ENCODE data around the gene CLEC16A. TPM values are rescaled to one million over a fixed set of nuclear protein-coding genes. Genes with fewer than 3 reads are reported as not detected.

CLEC16A gene
- total and polyA plus RNA-seq, 9 of the 15 experiments (the other 6 are each of a cell fraction or from before 2014, with no cell fraction given), result 1.00 to 22.3 (median 10.0) TPM

GRCh38 chr16:11094075-11094856 is 149.9 kb downstream of the CLEC16A start (continued):
- TF ChIP-seq ETV1 (tag; conservative IDR thresholded peaks at IDR 0.05; ENCODE audit: low read depth), result no peak
- peak; percentile 81; the same call in 1 of the 2 replicates for TF ChIP-seq DPF2 (IDR thresholded peaks at IDR 0.05)
- no peak for TF ChIP-seq RBM39 (optimal IDR thresholded peaks at IDR 0.05; ENCODE audit: low read depth, low read length)
- TF ChIP-seq NKRF (IDR thresholded peaks at IDR 0.05; ENCODE audit: borderline replicate concordance), result no peak
- TF ChIP-seq ZZZ3 (IDR thresholded peaks at IDR 0.05), result no peak
- TF ChIP-seq RBM25 (IDR thresholded peaks at IDR 0.05; ENCODE audit: low read depth, low read length, severe bottlenecking), result no peak
- TF ChIP-seq MLLT1 (IDR thresholded peaks at IDR 0.05), result no peak
- no peak for TF ChIP-seq LARP7 (IDR thresholded peaks at IDR 0.05)
- TF ChIP-seq SMARCB1 (IDR thresholded peaks at IDR 0.05; ENCODE audit: insufficient read length, low read depth), result no peak
- TF ChIP-seq HDAC8 (tag; IDR thresholded peaks at IDR 0.05), result no peak
- peak; percentile 38; the same call in 1 of the 2 replicates for TF ChIP-seq CREM (IDR thresholded peaks at IDR 0.05; ENCODE audit: low read depth)
- TF ChIP-seq SRSF7 (optimal IDR thresholded peaks at IDR 0.05; ENCODE audit: low read depth, low read length), result no peak
- peak; percentile 8; the same call in 1 of the 2 replicates for TF ChIP-seq RB1 (IDR thresholded peaks at IDR 0.05; ENCODE audit: low read depth)
- peak; percentile 85 for TF ChIP-seq FOSL1 (tag; conservative IDR thresholded peaks at IDR 0.05)
- peak; percentile 84 for TF ChIP-seq SPI1 (IDR thresholded peaks at IDR 0.05; ENCODE audit: borderline replicate concordance, low read depth, low read length)
- no peak for TF ChIP-seq MCM7 (IDR thresholded peaks at IDR 0.05)
- peak; percentile 12; the same call in 1 of the 2 replicates for TF ChIP-seq TRIM28 (IDR thresholded peaks at IDR 0.05)
- no peak for TF ChIP-seq E2F8 (IDR thresholded peaks at IDR 0.05; ENCODE audit: low read depth, partially characterized antibody)
- TF ChIP-seq ZFP30 (CRISPR knock-in tag; IDR thresholded peaks at IDR 0.05; ENCODE audit: borderline replicate concordance), result no peak
- peak; percentile 92; the same call in 1 of the 2 replicates for TF ChIP-seq BACH1 (tag; IDR thresholded peaks at IDR 0.05)
- peak; percentile 74 for TF ChIP-seq ATF3 (IDR thresholded peaks at IDR 0.05)
- no peak for TF ChIP-seq ATF3 (CRISPR knock-in tag; conservative IDR thresholded peaks at IDR 0.05)
- TF ChIP-seq TGIF2 (CRISPR knock-in tag; IDR thresholded peaks at IDR 0.05), result no peak

Measured in K562 (cell line).